ENCODE measurements around the gene PRR23C. TPM values are rescaled to one million over a fixed set of nuclear protein-coding genes. Genes with fewer than 3 reads are reported as not detected.

PRR23C gene
- total RNA-seq, 2 experiments from 2014 or later, result not detected

DNA sequence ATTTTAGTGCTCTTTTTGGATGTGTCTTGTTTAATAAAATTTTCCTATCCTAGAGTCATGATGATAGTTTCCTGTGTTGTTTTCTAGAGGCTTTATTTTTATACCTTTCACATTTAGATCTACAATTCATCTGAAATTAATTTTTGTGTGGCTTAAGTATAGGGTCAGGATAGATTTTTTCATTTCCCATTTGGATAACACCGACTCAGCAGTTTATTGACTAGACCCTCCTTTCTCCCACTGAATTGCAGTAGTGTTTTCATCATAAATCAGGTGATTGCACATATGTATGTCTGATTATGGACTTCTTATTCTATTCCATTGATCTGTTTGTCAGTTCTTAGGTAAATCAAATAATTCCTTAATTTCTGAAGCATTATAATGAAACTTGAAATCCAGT, 49.0 kb downstream of the PRR23C start:
- no peaks in the 10 kb centered on the region for H3K36me3 ChIP-seq (ENCODE audit: insufficient read depth, low read length)
- POLR2A ChIA-PET, result no interaction called here
- BruUV-seq (replicated peaks), result no TSS peak
- H3K9me2 ChIP-seq (ENCODE audit: insufficient read depth, low read length), result no peaks in the 10 kb centered on the region
- no peak overlapping the region for H3K4me3 ChIP-seq (ENCODE audit: low read depth, low read length, poor library complexity, severe bottlenecking)
- intact Hi-C loops (cut with micrococcal nuclease; ENCODE audit: unreplicated experiment), result no loop called here
- no peak overlapping the region for H2AFZ ChIP-seq (ENCODE audit: low read length)
- no peaks in the 10 kb centered on the region for H3K9me3 ChIP-seq (ENCODE audit: low read length)
- CTCF ChIA-PET (ENCODE audit: unreplicated experiment), result no interaction called here
- no peaks in the 10 kb centered on the region for H4K20me1 ChIP-seq (ENCODE audit: insufficient read depth, low read length)
- TF ChIP-seq, protein P1, sequence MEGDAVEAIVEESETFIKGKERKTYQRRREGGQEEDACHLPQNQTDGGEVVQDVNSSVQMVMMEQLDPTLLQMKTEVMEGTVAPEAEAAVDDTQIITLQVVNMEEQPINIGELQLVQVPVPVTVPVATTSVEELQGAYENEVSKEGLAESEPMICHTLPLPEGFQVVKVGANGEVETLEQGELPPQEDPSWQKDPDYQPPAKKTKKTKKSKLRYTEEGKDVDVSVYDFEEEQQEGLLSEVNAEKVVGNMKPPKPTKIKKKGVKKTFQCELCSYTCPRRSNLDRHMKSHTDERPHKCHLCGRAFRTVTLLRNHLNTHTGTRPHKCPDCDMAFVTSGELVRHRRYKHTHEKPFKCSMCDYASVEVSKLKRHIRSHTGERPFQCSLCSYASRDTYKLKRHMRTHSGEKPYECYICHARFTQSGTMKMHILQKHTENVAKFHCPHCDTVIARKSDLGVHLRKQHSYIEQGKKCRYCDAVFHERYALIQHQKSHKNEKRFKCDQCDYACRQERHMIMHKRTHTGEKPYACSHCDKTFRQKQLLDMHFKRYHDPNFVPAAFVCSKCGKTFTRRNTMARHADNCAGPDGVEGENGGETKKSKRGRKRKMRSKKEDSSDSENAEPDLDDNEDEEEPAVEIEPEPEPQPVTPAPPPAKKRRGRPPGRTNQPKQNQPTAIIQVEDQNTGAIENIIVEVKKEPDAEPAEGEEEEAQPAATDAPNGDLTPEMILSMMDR (conservative IDR thresholded peaks at IDR 0.05; ENCODE audit: low read length), result no peak
- no peak for TF ChIP-seq EZH2phosphoT487 (IDR thresholded peaks at IDR 0.05; ENCODE audit: borderline replicate concordance, low read depth, low read length)
- no peak overlapping the region for H3K4me2 ChIP-seq (ENCODE audit: low read length)
- no peaks in the 10 kb centered on the region for H3K79me2 ChIP-seq (ENCODE audit: insufficient read depth, low read depth, low read length)
- no peak for DNase-seq (ENCODE audit: low spot score)
- no peaks in the 10 kb centered on the region for H3K4me1 ChIP-seq (ENCODE audit: insufficient read depth, low read length, poor library complexity, severe bottlenecking)
- no peak overlapping the region for H3K27ac ChIP-seq (ENCODE audit: low read depth, low read length, poor library complexity, severe bottlenecking)

Other genes with a start within 250 kb of the PRR23C start
- gene PIK3CB, start 210.0 kb downstream of the PRR23C start, total RNA-seq (2014; rRNA removed; shearing (Covaris generic)), result 7.1 and 8.2 TPM in 2 replicates
- gene PIK3CB, start 210.0 kb downstream of the PRR23C start, total RNA-seq (2022), result 22.5 and 23.6 TPM in 2 replicates
- not detected in 2 replicates for gene FOXL2, start 97.8 kb downstream of the PRR23C start, total RNA-seq (2014; rRNA removed; shearing (Covaris generic))
- gene FOXL2, start 97.8 kb downstream of the PRR23C start, total RNA-seq (2022), result not detected in 2 replicates
- gene FOXL2NB, start 97.7 kb downstream of the PRR23C start, total RNA-seq (2014; rRNA removed; shearing (Covaris generic)), result not detected in 2 replicates
- not detected in 2 replicates for gene FOXL2NB, start 97.7 kb downstream of the PRR23C start, total RNA-seq (2022)
- gene PRR23A, start 38.6 kb downstream of the PRR23C start, total RNA-seq (2014; rRNA removed; shearing (Covaris generic)), result not detected in 2 replicates
- not detected in 2 replicates for gene PRR23A, start 38.6 kb downstream of the PRR23C start, total RNA-seq (2022)
- gene PRR23B, start 24.0 kb downstream of the PRR23C start, total RNA-seq (2014; rRNA removed; shearing (Covaris generic)), result not detected in 2 replicates
- gene PRR23B, start 24.0 kb downstream of the PRR23C start, total RNA-seq (2022), result not detected in 2 replicates